HFF-Myc (cell line): ENCODE measurements around the gene NDST3.
"Not testable (repeated sequence)": the region's sequence is repeated elsewhere in the genome, so short reads cannot be mapped to it uniquely, and the experiment has no call there.

Experiments
- DNase-seq: peaks from one replicate; pipeline ENCODE4 v3.0.0-alpha.2; 2011; ENCODE audit warnings: low read depth; ENCODE audit errors: extremely low read depth
- H3K4me3 ChIP-seq: replicated peaks from 2 replicates; pipeline ENCODE4 v1.5.1; 2011; ENCODE audit warnings: low read depth, mild to moderate bottlenecking, control low read depth, low read length
- TF ChIP-seq, protein P1 (sequence below): IDR thresholded peaks from 2 replicates; pipeline ENCODE4 v1.5.1; 2012; ENCODE audit warnings: mild to moderate bottlenecking, low read depth, low read length, control low read depth; ENCODE audit errors: missing control alignments

Gene NDST3

DNA sequence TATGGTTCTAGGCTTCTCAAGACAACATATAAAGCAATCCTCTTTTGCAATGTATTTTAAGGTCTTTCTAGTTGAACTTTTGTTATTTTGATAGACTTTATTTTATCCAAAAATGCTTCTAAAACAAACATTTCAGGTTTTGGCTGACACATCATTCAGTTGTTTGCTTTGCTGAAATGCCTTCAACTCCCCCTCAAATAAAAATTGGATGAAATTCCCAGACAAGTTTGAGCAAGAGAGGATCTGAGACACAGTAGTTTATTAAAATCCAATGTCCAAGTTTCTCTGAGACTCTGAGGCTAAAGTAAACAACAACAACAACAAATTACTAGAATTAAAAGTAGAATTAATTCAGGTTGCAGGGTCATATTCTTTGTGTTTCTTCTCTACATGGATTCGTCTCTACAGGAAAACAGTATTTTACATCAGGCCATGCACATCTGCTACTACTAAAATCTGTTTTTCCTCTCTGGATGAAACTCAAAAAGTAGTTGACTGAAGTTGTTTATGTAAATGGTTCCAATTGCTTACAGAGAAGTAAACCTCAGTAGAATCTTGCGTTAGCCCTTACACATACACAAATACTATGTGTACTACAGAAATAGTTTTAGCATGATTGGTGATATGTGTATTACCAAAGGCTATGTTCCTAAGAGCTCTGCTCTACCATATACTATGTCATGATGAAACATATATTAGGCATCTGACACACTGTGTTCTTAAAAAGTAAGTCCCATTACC lies 253.6 kb downstream of the NDST3 start:
- no peak overlapping the region for H3K4me3 ChIP-seq
- no peak for DNase-seq
- TF ChIP-seq, protein P1, sequence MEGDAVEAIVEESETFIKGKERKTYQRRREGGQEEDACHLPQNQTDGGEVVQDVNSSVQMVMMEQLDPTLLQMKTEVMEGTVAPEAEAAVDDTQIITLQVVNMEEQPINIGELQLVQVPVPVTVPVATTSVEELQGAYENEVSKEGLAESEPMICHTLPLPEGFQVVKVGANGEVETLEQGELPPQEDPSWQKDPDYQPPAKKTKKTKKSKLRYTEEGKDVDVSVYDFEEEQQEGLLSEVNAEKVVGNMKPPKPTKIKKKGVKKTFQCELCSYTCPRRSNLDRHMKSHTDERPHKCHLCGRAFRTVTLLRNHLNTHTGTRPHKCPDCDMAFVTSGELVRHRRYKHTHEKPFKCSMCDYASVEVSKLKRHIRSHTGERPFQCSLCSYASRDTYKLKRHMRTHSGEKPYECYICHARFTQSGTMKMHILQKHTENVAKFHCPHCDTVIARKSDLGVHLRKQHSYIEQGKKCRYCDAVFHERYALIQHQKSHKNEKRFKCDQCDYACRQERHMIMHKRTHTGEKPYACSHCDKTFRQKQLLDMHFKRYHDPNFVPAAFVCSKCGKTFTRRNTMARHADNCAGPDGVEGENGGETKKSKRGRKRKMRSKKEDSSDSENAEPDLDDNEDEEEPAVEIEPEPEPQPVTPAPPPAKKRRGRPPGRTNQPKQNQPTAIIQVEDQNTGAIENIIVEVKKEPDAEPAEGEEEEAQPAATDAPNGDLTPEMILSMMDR: no peak

DNA sequence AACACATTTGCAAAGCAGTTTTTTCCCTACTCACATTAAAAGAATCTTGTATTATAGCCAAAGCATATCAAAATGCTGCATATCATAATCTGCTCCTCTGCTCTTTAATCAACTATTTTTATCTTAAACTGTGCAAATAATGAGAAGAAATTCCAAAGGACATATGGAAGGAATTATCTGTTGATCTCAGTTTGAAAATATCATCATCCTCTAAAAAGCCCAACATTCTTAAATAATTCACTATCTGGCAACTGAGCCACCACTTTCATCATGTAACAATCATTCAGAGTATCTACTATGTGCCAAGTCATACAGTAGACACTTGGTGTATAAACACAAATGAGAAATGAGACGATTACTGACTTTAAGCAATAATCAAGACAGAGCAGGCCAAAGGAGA lies 255.5 kb downstream of the NDST3 start:
- DNase-seq: no peak
- H3K4me3 ChIP-seq: no peak overlapping the region
- TF ChIP-seq, protein P1: no peak

DNA sequence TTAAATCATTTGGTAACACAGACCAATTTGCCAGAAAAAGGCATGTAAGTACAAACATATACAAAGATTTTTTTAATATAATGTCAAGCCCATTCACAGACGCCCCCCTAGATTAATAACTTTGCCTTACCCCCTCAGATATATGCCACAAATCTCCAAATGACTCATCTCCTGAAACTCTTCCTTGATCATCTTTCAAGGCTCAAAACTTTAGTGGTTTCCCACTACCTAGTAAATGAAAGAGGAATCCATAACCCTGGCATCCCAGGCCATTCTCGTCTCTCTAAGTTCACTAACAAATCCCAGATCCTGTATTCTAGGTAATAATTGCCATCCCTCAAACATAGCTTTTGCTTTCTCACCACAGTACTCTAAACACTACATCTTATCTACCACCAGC lies 256.7 kb downstream of the NDST3 start:
- no peak for DNase-seq
- TF ChIP-seq, protein P1: no peak
- H3K4me3 ChIP-seq: no peak overlapping the region

DNA sequence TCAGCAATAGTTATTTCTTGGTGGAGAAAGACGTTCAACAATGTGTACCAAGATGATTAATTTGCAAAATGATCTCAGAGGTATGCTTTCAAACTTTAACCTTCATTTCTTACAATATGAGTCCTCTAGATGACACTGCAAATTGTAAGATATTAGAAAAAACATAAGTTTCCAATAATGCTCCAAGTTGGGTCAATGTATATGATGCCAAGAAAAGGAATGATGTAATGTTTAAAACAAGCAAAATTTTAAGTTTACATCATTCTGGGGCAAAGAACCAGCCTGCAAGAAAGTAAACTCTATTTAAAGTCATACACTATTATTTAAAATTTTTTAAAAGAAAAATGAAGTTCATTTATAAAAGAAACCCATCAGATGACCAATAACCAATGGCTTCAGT lies 262.4 kb downstream of the NDST3 start:
- TF ChIP-seq, protein P1: no peak
- DNase-seq: no peak
- H3K4me3 ChIP-seq: no peak overlapping the region

DNA sequence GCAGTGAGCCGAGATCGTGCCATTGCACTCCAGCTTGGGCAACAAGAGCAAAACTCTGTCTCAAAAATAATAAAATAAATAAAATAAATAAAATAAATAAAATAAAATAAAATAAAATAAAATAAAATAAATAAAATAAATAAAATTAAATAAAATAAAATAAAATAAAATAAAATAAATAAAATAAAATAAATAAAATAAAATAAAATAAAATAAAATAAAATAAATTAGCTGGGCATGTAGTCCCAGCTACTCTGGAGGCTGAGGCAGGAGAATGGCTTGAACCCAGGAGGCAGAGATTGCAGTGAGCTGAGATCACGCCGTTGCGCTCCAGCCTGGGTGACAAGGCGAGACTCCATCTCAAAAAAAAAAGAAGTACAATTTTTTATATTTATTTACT lies 265.3 kb downstream of the NDST3 start:
- not testable (repeated sequence) for DNase-seq, H3K4me3 ChIP-seq

DNA sequence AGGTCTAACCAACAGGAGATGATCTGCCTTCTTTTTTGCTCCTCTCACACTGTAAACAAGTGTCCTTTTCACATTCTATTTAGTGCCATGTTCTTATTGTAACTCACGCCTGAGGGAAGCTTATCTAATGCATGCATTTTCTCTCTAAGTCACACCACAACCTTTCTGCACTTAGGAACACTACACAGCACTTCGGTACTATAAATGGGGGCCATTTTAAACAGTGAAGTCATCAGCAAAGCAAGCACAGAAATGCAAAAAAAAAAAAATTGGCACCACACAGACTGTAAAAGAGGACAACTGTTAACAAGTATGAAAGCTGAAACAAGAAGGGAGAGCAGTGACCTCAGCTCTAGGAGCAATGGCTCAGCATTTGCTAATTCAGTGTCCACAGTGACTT lies 273.4 kb downstream of the NDST3 start:
- TF ChIP-seq, protein P1: no peak
- no peak for DNase-seq
- no peak overlapping the region for H3K4me3 ChIP-seq
